Neural crest cell (in vitro differentiated cells): ENCODE results near the gene BCHE. TPM values are rescaled to one million over a fixed set of nuclear protein-coding genes. Genes with fewer than 3 reads are reported as not detected.

Source experiments
- DNase-seq: peaks from one replicate; pipeline ENCODE4 v3.0.0; 2021; ENCODE audit warnings: low read depth, mixed read lengths, low spot score
- H3K27ac Mint-ChIP-seq: one replicate; pipeline ENCODE4 v1.8.0; 2021; ENCODE audit warnings: mild to moderate bottlenecking, mixed read lengths; ENCODE audit not compliant: unreplicated experiment
- H3K27me3 Mint-ChIP-seq: 2 replicates; pipeline ENCODE4 v1.8.0; 2021; ENCODE audit warnings: low read depth, mild to moderate bottlenecking, mixed read lengths
- H3K36me3 Mint-ChIP-seq: 2 replicates; pipeline ENCODE4 v1.8.0; 2021; ENCODE audit warnings: low read depth, mild to moderate bottlenecking, mixed read lengths
- H3K4me1 Mint-ChIP-seq: 2 replicates; pipeline ENCODE4 v1.8.0; 2021; ENCODE audit warnings: mixed read lengths
- H3K4me3 Mint-ChIP-seq: one replicate; pipeline ENCODE4 v1.8.0; 2021; ENCODE audit warnings: mild to moderate bottlenecking, mixed read lengths
- H3K9me3 Mint-ChIP-seq: 2 replicates; pipeline ENCODE4 v1.8.0; 2021; ENCODE audit warnings: mixed read lengths
- CTCF ChIP-seq: fragments of 200-600 bp; sonication (generic); conservative IDR thresholded peaks from 2 replicates; pipeline ENCODE4 v1.5.0; 2021; ENCODE audit warnings: antibody characterized with exemption, mild to moderate bottlenecking
- total RNA-seq: library from RNA; stranded (reverse); gene quantifications from 2 replicates; pipeline ENCODE4 v1.2.1, GENCODE V29; 2021

Gene BCHE
- total RNA-seq, 1 donor from 2014 or later, result 45.2 TPM

GRCh38 chr3:165753560-165753959 lies 83.7 kb downstream of the BCHE start:
- Mint-ChIP-seq H3K4me3 (no peak overlapping the region), H3K9me3 (no peaks in the 10 kb centered on the region)

GRCh38 chr3:165751637-165752036 lies 85.6 kb downstream of the BCHE start:
- Mint-ChIP-seq H3K27me3 (no peaks in the 10 kb centered on the region), H3K4me3 (no peak overlapping the region), H3K27ac (no peak overlapping the region)

More at GRCh38 chr3:165753560-165753959, 83.7 kb downstream of the BCHE start:
- Mint-ChIP-seq H3K27me3 (no peaks in the 10 kb centered on the region), H3K4me1 (no peaks in the 10 kb centered on the region), H3K36me3 (no peaks in the 10 kb centered on the region), H3K27ac (no peak overlapping the region)
- TF ChIP-seq CTCF, result no peak
- DNase-seq, result no peak

GRCh38 chr3:165749821-165750220 lies 87.4 kb downstream of the BCHE start:
- Mint-ChIP-seq H3K4me3 (no peak overlapping the region), H3K9me3 (no peaks in the 10 kb centered on the region), H3K4me1 (no peaks in the 10 kb centered on the region), H3K27me3 (no peaks in the 10 kb centered on the region), H3K36me3 (no peaks in the 10 kb centered on the region), H3K27ac (no peak overlapping the region)
- no peak for TF ChIP-seq CTCF
- DNase-seq, result no peak

More at GRCh38 chr3:165751637-165752036, 85.6 kb downstream of the BCHE start:
- no peak for DNase-seq
- Mint-ChIP-seq H3K9me3 (no peaks in the 10 kb centered on the region), H3K4me1 (no peaks in the 10 kb centered on the region), H3K36me3 (no peaks in the 10 kb centered on the region)
- TF ChIP-seq CTCF, result no peak

- Mint-ChIP-seq H3K9me3 (no peaks in the 10 kb centered on the region), H3K4me1 (no peaks in the 10 kb centered on the region), H3K27ac (no peak overlapping the region), H3K4me3 (no peak overlapping the region), H3K36me3 (no peaks in the 10 kb centered on the region), H3K27me3 (no peaks in the 10 kb centered on the region)
- no peak for TF ChIP-seq CTCF
- DNase-seq, result no peak
These were observed 88.0 kb downstream of the BCHE start for GRCh38 chr3:165749241-165749640.

- DNase-seq, result no peak
- Mint-ChIP-seq H3K36me3 (no peaks in the 10 kb centered on the region), H3K27me3 (no peaks in the 10 kb centered on the region), H3K27ac (no peak overlapping the region), H3K4me3 (no peak overlapping the region), H3K9me3 (no peaks in the 10 kb centered on the region), H3K4me1 (no peaks in the 10 kb centered on the region)
- no peak for TF ChIP-seq CTCF
These were observed 89.1 kb downstream of the BCHE start for GRCh38 chr3:165748094-165748493.

GRCh38 chr3:165746874-165747273 lies 90.3 kb downstream of the BCHE start:
- DNase-seq, result no peak
- Mint-ChIP-seq H3K9me3 (no peaks in the 10 kb centered on the region), H3K4me1 (no peaks in the 10 kb centered on the region), H3K27ac (no peak overlapping the region), H3K4me3 (no peak overlapping the region), H3K36me3 (no peaks in the 10 kb centered on the region), H3K27me3 (no peaks in the 10 kb centered on the region)
- no peak for TF ChIP-seq CTCF
